ENCODE measurements around the gene SEMA4B. TPM values are rescaled to one million over a fixed set of nuclear protein-coding genes. Genes with fewer than 3 reads are reported as not detected.

SEMA4B gene
- total and polyA plus RNA-seq, 10 of the 15 experiments (the other 5 are each of a cell fraction or from before 2014, with no cell fraction given) = 0.87 to 26.0 (median 9.3) TPM

DNA sequence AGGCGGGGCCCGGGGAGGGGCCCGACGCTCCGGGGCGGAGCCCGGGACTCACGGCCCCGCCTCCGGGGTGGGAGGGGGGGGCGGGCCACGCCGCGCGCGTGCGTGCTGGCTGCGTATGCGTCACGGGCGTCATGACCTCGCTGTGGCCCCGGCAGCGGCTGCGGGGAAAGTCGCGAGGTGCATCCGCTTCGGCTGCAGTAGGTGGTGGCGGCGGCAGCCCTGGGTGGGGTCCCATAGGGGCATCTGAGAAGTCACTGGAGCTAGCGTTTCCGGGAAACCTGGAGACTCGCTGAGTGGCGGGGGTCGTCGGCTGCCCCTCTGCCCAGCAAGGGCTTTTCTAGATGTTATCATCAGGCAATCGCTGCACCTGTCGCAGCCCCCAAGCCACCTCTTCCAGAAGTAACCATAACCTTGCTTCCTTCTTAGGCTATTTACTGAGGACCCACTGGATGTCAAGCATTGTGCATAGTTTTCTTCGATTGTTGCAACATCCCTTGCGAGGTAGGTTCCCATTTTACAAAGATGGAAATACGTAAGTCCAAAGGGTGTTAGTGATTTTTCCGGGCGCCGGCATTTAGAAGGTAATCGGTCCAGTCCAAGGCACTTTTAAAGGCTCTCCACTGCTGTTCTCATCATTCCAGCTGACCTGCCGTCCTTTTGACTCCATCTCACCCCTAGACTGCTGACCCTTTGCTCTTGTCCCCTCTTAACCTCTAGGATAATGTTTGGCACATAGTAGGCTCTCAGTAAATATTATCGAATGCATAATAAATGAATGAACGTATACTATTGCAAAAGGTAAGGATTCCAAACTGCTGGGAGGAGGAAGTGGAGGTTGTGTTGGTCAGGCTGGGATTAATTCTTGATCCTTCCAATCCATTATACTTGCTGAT lies 33.2 kb downstream of the SEMA4B start, which contains the start of gene GDPGP1:
Gene GDPGP1, plus strand, starts transcription at position 114 of the 893 bp plus-strand sequence. CDS start 6,700 bp downstream, outside the sequence.
- Histone ChIP-seq H3K4me1 (ENCODE audit: control insufficient read depth, insufficient read depth, low read length) (peaks cover 28% of the 10 kb centered on the region), H4K20me1 (ENCODE audit: control insufficient read depth, insufficient read depth) (no peaks in the 10 kb centered on the region), H3K27ac (ENCODE audit: control insufficient read depth, insufficient read depth) (peak within 1 kb of the TSS; percentile 85), H3K36me3 (ENCODE audit: control insufficient read depth in 2 of 2, insufficient read depth in 2 of 2, low read length in 1 of 2) (peaks cover 3 to 12% of the 10 kb centered on the region in 2 experiments; a peak in 3 of 4 replicates), H3K4me2 (ENCODE audit: control insufficient read depth, insufficient read depth) (peak within 1 kb of the TSS; percentile 95), H3K9me3 (replicated peaks; ENCODE audit: control insufficient read depth, insufficient read depth, low read length) (no peaks in the 10 kb centered on the region), H3K4me3 (peak within 1 kb of the TSS; percentile 79), H3K9ac (ENCODE audit: control insufficient read depth, insufficient read depth, low read length) (peak within 1 kb of the TSS; percentile 85), H2AFZ (ENCODE audit: control insufficient read depth, low read depth, low read length) (peak within 1 kb of the TSS; percentile 89), H3K79me2 (ENCODE audit: control insufficient read depth, insufficient read depth, low read length) (peaks cover 19% of the 10 kb centered on the region), H3K27me3 (replicated peaks in 1 of 2; ENCODE audit: control insufficient read depth in 2 of 2, insufficient read depth in 2 of 2, low read length in 1 of 2) (no peaks in the 10 kb centered on the region)
- ChIA-PET CTCF (interaction anchor here (0.6 to 4.8 kb wide), 14 partner anchors 13 to 452 kb away, joined by 3 to 38 read pairs (median 8); partner anchors contain the start of genes NGRN and SEMA4B), RAD21 (ENCODE audit: unreplicated experiment) (interaction anchor here (0.6 to 3.6 kb wide), 31 partner anchors 10 to 701 kb away, joined by 3 to 47 read pairs (median 4); partner anchors contain the start of genes AP3S2, HDDC3, NGRN and SEMA4B), POLR2A (interaction anchor here (0.5 to 4.9 kb wide), 29 partner anchors 9 to 958 kb away, joined by 3 to 31 read pairs (median 6); partner anchors contain the start of genes IDH2, NGRN, SEMA4B and TTLL13), SMC1A (ENCODE audit: uncharacterized antibody, unreplicated experiment) (interaction anchor here (0.6 to 4.5 kb wide), 16 partner anchors 9 to 86 kb away, joined by 3 to 70 read pairs (median 6); partner anchors contain the start of genes SEMA4B and TTLL13)
- ATAC-seq (peak; percentile 63; the same call in 2 of the 3 replicates), DNase-seq (ENCODE audit: low read depth, low spot score) (peak; percentile 71), FAIRE-seq (no peak)
- intact Hi-C loops (cut with micrococcal nuclease; ENCODE audit: unreplicated experiment) (loop anchor here (5.0 kb wide), 5 partner anchors 42 to 428 kb away; partner anchors contain the start of gene AP3S2), in situ Hi-C loops (cut with MboI) (no loop called here)
- WGBS (ENCODE audit: insufficient coverage, insufficient replicate concordance, low lambda C conversion rate, missing lambda C conversion rate) = 5% methylated on average over 31 of the region's 49 CpGs
- BruUV-seq (replicated peaks) = TSS peak; percentile 81
- TF ChIP-seq, protein P1, sequence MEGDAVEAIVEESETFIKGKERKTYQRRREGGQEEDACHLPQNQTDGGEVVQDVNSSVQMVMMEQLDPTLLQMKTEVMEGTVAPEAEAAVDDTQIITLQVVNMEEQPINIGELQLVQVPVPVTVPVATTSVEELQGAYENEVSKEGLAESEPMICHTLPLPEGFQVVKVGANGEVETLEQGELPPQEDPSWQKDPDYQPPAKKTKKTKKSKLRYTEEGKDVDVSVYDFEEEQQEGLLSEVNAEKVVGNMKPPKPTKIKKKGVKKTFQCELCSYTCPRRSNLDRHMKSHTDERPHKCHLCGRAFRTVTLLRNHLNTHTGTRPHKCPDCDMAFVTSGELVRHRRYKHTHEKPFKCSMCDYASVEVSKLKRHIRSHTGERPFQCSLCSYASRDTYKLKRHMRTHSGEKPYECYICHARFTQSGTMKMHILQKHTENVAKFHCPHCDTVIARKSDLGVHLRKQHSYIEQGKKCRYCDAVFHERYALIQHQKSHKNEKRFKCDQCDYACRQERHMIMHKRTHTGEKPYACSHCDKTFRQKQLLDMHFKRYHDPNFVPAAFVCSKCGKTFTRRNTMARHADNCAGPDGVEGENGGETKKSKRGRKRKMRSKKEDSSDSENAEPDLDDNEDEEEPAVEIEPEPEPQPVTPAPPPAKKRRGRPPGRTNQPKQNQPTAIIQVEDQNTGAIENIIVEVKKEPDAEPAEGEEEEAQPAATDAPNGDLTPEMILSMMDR (IDR thresholded peaks at IDR 0.05 in 2 of 3, conservative IDR thresholded peaks at IDR 0.05 in 1 of 3; ENCODE audit: control insufficient read depth in 2 of 3, extremely low read depth in 1 of 3, insufficient read depth in 1 of 3, low read depth in 3 of 3, low read length in 3 of 3) = no peak
- TF ChIP-seq BACH1 (IDR thresholded peaks at IDR 0.05; ENCODE audit: borderline replicate concordance) = peak; percentile 92
- TF ChIP-seq MEF2B (IDR thresholded peaks at IDR 0.05; ENCODE audit: partially characterized antibody, poor library complexity, severe bottlenecking) = no peak
- TF ChIP-seq EED (IDR thresholded peaks at IDR 0.05; ENCODE audit: low read depth) = 0 out of 2 replicates have a peak, but pooled peaks have one; percentile 8
- TF ChIP-seq, protein P2, sequence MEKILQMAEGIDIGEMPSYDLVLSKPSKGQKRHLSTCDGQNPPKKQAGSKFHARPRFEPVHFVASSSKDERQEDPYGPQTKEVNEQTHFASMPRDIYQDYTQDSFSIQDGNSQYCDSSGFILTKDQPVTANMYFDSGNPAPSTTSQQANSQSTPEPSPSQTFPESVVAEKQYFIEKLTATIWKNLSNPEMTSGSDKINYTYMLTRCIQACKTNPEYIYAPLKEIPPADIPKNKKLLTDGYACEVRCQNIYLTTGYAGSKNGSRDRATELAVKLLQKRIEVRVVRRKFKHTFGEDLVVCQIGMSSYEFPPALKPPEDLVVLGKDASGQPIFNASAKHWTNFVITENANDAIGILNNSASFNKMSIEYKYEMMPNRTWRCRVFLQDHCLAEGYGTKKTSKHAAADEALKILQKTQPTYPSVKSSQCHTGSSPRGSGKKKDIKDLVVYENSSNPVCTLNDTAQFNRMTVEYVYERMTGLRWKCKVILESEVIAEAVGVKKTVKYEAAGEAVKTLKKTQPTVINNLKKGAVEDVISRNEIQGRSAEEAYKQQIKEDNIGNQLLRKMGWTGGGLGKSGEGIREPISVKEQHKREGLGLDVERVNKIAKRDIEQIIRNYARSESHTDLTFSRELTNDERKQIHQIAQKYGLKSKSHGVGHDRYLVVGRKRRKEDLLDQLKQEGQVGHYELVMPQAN (conservative IDR thresholded peaks at IDR 0.05) = peak; percentile 45
- TF ChIP-seq SUPT20H (IDR thresholded peaks at IDR 0.05; ENCODE audit: borderline replicate concordance, control insufficient read depth, low read depth, low read length) = no peak
- peak; percentile 41; the same call in 1 of the 2 replicates for TF ChIP-seq RB1 (IDR thresholded peaks at IDR 0.05; ENCODE audit: borderline replicate concordance)
- no peak for TF ChIP-seq IRF4 (IDR thresholded peaks at IDR 0.05; ENCODE audit: low read depth, low read length)
- peak; percentile 73; the same call in 1 of the 2 replicates for TF ChIP-seq CREB1 (IDR thresholded peaks at IDR 0.05; ENCODE audit: low read depth)
- peak; percentile 80 for TF ChIP-seq NR2C1 (IDR thresholded peaks at IDR 0.05)
- TF ChIP-seq ZNF207 (IDR thresholded peaks at IDR 0.05; ENCODE audit: borderline replicate concordance) = no peak
- peak; percentile 63 for TF ChIP-seq NRF1 (conservative IDR thresholded peaks at IDR 0.05; ENCODE audit: low read depth, low read length)
- TF ChIP-seq TAF1 (IDR thresholded peaks at IDR 0.05; ENCODE audit: borderline replicate concordance, low read depth, low read length) = peak; percentile 51; the same call in 1 of the 2 replicates
- TF ChIP-seq POLR2AphosphoS2 (IDR thresholded peaks at IDR 0.05; ENCODE audit: low read depth, low read length) = peak; percentile 82; the same call in 1 of the 2 replicates
- no peak for TF ChIP-seq RUNX3 (IDR thresholded peaks at IDR 0.05; ENCODE audit: low read length)
- TF ChIP-seq NR2F1 (conservative IDR thresholded peaks at IDR 0.05) = peak; percentile 94
- TF ChIP-seq CREM (IDR thresholded peaks at IDR 0.05; ENCODE audit: low read depth) = no peak; the same call in 1 of the 2 replicates
- no peak for TF ChIP-seq JUNB (IDR thresholded peaks at IDR 0.05)
